Adrenal gland (tissue), 5 donors: ENCODE data around the gene KIDINS220.

ENCODE experiments used
- CTCF ChIP-seq, 6 experiments: fragments of 450-650 bp in 4 of 6; fragments of 200-600 bp in 2 of 6; sonication (generic) in 1 of 6; IDR thresholded peaks; 1 replicate in 5 of 6; 2 replicates in 1 of 6; pipeline versions ENCODE4 v1.5.1 to v1.8.0; 2016 to 2021; ENCODE audit warnings: antibody characterized with exemption in 6 of 6, mild to moderate bottlenecking in 2 of 6, moderate library complexity in 1 of 6
- POLR2A ChIP-seq, 2 donors: fragments of 450-650 bp; IDR thresholded peaks; one replicate each; pipeline ENCODE4 v1.6.1; 2017; ENCODE audit warnings: antibody characterized with exemption in 2 of 2, mild to moderate bottlenecking in 2 of 2, moderate library complexity in 1 of 2
- donor health status: DM: no; HTN: no; CAD: no.

- TF ChIP-seq CTCF (IDR thresholded peaks at IDR 0.05) (peak; percentile 51 to 100 (median 82)), POLR2A (IDR thresholded peaks at IDR 0.05) (peak in 1 of 2 donors; percentile 10)
Observed at GRCh38 chr2:8685697-8686358, 151.6 kb downstream of the KIDINS220 start.
